GM21737 (cell line): ENCODE results near the gene YIF1B.

Source experiments
- ATAC-seq: cut with Tn5 transposase; IDR thresholded peaks from one replicate; pipeline ENCODE4 v1.9.1; 2021; ENCODE audit warnings: mild to moderate bottlenecking, moderate library complexity; ENCODE audit not compliant: unreplicated experiment

YIF1B gene

GRCh38 chr19:38306236-38306635, 9.5 kb downstream of the YIF1B start:
- ATAC-seq: no peak

- ATAC-seq: no peak
Measured at GRCh38 chr19:38304866-38305429, 10.8 kb downstream of the YIF1B start.

GRCh38 chr19:38304352-38304865, 11.3 kb downstream of the YIF1B start:
- no peak for ATAC-seq

- no peak for ATAC-seq
Measured at GRCh38 chr19:38303517-38304351, 12.0 kb downstream of the YIF1B start, which contains the start of gene C19orf33. C19orf33 (plus strand) TSS chr19:38304251; CDS start chr19:38304262, 11 bp downstream.

GRCh38 chr19:38298821-38299680, 16.7 kb downstream of the YIF1B start:
- no peak for ATAC-seq

- no peak for ATAC-seq
Measured at GRCh38 chr19:38294090-38294489, 21.7 kb downstream of the YIF1B start.

- ATAC-seq: no peak
Measured at GRCh38 chr19:38293281-38293680, 22.5 kb downstream of the YIF1B start.

- ATAC-seq: no peak
Measured at GRCh38 chr19:38291855-38292254, 23.9 kb downstream of the YIF1B start.

- ATAC-seq: no peak
Measured at GRCh38 chr19:38290631-38291147, 25.1 kb downstream of the YIF1B start.

- ATAC-seq: no peak
Measured at GRCh38 chr19:38289955-38290354, 25.8 kb downstream of the YIF1B start.

GRCh38 chr19:38288123-38288855, 27.5 kb downstream of the YIF1B start:
- ATAC-seq: no peak

GRCh38 chr19:38287604-38288003, 28.1 kb downstream of the YIF1B start:
- ATAC-seq: no peak

GRCh38 chr19:38285567-38285966, 30.2 kb downstream of the YIF1B start:
- no peak for ATAC-seq

GRCh38 chr19:38284422-38284821, 31.3 kb downstream of the YIF1B start:
- ATAC-seq: no peak

GRCh38 chr19:38283271-38283670, 32.5 kb downstream of the YIF1B start:
- ATAC-seq: no peak

- no peak for ATAC-seq
Measured at GRCh38 chr19:38281811-38282566, 33.8 kb downstream of the YIF1B start.

- no peak for ATAC-seq
Measured at GRCh38 chr19:38280030-38280921, 35.5 kb downstream of the YIF1B start.

GRCh38 chr19:38278751-38279150, 37.0 kb downstream of the YIF1B start:
- ATAC-seq: no peak
